ENCODE data around the gene PHF10.
"Not testable (repeated sequence)": the region's sequence is repeated elsewhere in the genome, so short reads cannot be mapped to it uniquely, and the experiment has no call there.

The PHF10 gene

GRCh38 chr6:169724494-169725124 lies at the start of gene PHF10:
Gene PHF10 (minus strand): TSS chr6:169724500. CDS start chr6:169723931, 569 bp downstream.
- FAIRE-seq = no peak

DNA sequence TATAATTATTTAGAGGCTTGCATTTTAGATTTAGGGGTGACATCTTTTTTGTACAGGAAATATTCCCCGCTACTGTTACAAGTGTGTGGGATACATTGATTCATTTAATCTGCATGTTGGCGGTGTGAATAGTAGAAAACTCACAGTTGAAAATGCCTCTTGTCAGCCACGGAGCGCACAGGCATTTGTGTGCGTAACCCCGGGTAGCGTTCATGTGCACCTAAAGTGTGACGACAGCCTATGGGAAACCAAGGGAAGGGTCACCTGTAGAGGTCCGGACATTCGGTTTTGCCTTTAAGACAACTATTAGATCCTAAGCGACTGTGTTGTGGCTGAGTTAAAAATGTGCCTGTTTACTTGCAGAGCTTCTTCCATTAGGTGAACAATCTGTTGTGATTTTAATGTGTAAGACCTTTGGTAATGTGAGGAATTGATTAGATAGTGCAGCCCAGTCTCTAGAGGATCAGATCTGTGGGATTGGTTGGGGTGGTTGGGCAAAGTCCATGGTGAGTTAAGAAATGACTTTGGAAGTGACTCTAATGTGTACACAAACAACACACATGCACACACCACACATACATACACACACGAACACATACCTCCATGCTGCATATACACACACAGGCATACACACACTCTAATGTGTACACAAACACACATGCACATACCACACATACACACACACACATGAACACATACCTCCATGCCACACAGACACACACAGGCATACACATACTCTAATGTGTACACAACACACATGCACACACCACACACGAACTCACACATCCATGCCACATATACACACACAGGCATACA lies 42.8 kb upstream of the PHF10 start:
- FAIRE-seq = no peak

DNA sequence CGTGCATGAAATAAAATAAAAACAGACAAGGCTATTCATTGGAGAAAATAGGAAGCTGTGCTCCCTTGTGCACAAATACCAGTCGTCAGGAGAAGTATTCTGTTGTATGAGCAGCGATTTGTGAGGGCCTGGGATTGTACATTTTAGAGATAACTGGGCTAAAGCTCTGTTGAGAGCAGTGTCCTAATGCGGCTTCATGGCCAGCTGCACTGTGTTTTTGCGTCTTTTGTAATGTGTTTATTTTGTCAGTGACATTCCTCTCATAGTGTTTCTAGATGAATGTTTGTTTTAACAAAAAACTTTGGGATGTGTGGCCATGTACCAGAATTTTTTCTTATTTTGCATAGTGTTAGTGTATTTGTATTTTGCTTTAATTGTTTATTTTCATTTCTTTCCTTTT lies 41.9 kb upstream of the PHF10 start:
- no peak for FAIRE-seq

- FAIRE-seq = not testable (repeated sequence)
Measured at GRCh38 chr6:169765789-169766188, 41.5 kb upstream of the PHF10 start.

GRCh38 chr6:169763881-169764280 lies 39.6 kb upstream of the PHF10 start:
- no peak for FAIRE-seq

DNA sequence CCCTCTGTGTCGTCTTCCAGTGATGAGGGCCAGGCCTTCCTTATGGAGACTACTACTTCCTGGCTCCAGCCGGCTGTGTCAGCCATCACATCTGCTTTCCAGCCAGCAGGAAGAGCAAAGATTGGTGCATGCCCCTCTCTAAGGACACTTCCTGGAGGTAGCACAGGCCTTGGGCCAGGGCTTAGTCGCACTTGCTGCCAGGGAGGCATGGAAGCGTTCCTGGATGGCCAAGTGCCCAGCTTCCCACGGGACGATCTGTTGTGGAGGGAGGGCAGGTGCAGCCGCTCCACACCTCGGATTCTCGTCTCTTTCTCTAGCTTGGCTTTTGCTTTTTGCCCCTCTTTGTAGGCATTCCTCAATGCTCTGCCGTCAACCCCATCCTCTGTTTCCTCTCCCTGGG lies 39.0 kb upstream of the PHF10 start:
- FAIRE-seq = no peak

- no peak for FAIRE-seq
Measured at GRCh38 chr6:169755162-169755561, 30.9 kb upstream of the PHF10 start.

DNA sequence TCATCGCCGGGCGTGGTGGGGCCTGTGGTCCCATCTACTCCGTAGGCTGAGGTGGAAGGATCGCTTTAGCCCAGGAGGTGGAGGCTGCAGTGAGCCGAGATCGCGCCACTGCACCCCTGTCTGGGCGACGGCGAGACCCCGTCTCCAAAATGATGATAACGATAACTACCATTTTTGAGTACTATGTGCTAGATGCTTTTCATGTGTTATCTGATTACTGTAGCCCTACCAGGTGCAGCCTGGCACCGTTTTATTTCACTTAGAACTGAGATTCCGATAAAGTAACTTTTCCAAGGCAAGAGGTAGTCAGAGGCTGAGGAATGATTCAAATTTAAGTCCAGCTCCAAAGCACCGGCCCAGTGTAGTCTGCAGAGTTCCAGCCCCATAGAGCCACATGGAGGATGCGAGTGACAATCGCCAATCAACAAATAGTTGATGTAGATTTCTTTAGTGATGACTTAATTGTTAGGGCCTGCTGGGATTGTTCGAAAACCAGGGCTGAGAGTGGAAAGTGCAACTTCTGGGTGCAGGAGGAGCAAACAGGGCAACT lies 27.8 kb upstream of the PHF10 start:
- FAIRE-seq = no peak

- FAIRE-seq = no peak
Measured at GRCh38 chr6:169751242-169752073, 27.2 kb upstream of the PHF10 start, which contains the start of the genes DYNLT2 and ERMARD. Gene DYNLT2 (minus strand): TSS chr6:169751572. CDS start chr6:169751458, 114 bp downstream. Gene ERMARD (plus strand): TSS chr6:169751622. CDS start chr6:169751658, 36 bp downstream.

DNA sequence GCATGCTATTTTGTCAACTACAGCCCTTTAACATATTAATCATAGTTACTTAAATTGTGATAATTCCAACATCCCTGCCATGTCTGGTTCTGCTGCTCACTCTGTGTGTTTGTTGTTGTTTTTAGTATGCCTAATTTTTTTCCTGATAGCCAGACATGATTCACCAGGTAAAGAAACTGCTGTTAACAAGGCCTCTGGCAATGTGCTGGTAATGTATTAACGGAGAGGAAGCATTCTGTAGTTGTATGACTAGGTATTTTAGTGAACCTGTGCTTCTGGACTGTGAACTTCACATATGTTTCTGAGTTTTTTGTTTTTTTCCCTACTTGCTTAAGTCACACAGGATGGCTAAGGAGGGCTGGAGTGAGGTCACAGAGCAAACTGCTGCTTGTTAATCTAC lies 22.3 kb upstream of the PHF10 start:
- no peak for FAIRE-seq

- FAIRE-seq = no peak
Measured at GRCh38 chr6:169745405-169745804, 21.1 kb upstream of the PHF10 start.

GRCh38 chr6:169741344-169741743 lies 17.0 kb upstream of the PHF10 start:
- no peak for FAIRE-seq

- no peak for FAIRE-seq
Measured at GRCh38 chr6:169738976-169739529, 14.8 kb upstream of the PHF10 start.

- FAIRE-seq = no peak
Measured at GRCh38 chr6:169738204-169738975, 14.1 kb upstream of the PHF10 start.

DNA sequence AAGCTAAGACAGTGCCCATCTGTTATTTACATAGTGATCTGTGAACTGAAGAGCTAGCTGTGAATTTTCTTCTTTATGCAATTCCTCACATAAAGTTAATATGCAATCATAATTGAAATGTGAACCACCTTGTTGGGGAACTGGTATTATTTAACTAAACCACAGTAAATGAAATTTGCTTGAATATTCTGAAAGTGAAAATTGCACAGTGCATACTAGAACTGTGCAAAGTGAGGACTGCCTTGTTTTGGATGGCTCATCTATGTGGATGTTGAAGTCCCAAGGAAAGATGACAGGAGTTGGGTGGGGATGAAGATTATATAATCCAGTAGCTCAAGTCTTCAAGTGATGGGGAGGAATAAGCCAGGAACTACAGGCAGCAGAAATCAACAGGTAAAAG lies 5.7 kb upstream of the PHF10 start:
- FAIRE-seq = no peak

DNA sequence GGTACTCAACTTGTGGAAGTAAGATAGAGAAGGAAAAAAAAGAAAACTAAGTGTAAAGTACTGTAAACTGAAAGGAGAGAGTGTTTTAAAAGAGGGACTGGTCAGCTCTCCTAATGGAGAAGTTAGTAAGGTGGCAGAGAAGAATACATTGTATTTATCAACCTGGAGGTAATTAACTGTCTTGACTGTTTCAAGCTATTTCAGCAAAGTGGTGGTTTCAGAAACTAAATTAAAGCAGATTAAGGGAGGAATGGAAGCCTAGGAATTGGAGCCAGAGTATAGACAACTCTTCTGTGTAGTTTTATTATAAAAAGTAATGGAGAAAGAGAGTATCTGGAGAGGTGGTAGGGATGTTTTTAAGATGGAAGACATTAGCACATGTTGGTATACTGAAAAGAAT lies 2.7 kb upstream of the PHF10 start:
- FAIRE-seq = no peak

DNA sequence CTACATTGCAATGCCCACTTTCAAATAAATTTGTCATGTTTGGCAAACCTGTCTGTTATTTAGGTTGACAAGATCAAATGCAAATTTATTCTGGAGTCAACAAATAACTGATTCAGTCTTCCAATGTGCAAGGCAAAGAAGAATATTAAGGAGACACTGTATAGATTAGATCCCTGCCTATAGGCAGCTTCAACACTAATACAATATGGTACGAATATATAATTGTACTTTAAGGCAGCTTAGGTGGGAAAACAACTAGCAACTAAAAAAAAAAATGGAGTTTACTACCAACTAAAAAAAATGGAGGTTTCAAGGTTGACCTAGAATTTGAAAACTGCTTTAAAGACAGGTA lies 1.7 kb upstream of the PHF10 start:
- FAIRE-seq = no peak

DNA sequence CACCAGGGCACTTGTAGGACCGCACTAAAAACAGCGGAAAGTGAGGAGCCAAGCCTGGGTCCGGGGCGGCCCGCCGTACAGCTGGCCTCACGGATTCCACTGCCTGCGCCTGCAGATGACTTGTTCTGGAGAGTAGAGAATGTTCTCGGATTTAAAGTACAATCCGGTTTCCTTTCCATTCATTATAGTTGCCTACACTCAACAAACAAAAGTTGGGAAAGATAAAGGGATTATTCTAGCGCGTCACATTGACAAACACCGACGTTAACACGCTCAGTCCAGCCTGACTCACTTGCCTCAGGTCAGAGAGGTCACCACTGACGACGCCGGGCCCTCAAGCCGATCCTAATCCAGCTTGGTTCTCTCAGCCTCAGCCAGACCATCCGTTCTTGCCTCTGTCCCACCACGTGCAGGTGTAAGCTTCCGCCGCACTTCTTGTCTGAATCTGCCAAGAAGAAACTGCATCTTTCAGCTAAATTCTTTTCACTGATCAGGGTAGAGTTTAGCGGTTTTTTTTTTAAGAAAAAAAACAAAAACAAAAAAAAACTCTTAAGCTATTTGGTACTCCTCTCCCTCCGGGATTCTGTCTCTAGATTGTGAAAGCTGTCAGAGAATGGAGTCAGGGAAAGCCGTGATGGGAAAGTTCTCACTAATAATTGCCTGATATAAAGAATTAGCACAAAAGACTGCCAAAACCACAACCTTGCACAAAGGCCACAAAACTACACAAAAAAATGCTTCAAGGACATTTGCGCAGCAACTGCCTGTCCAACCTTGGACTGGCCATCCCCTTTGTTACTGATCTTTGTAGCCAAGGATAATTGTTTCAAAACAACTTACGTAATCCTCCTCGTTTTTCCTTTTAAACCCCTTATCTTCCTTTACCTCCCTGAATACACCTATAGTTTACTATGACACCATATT lies 1.1 kb upstream of the PHF10 start:
- no peak for FAIRE-seq

DNA sequence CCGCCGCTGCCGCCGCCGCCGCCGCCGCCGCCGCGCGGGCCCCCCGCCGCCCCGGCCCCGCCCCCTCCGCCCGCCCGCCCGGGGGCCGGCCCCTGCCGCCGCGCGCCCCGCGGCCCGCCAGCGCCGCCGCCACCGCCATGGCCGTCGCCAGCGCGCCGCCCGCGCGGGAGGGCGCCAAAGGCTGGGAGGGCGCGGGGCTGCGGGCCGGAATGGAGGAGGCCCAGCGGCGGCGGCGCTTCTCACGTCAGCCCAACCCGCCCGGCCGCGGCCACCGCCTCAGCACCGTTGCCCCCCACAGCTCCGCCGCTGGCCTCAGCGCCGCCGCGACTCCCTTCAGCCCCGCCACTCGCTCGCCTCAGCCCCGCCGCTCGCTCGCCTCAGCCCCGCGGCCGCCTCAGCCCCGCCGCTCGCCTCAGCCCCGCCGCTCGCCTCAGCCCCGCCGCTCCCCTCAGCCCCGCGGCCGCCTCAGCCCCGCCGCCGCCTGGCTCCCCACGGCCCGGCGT lies 258 bp downstream of the PHF10 start:
- no peak for FAIRE-seq

GRCh38 chr6:169723200-169723909 lies 945 bp downstream of the PHF10 start:
- FAIRE-seq = no peak

Data from colon (tissue), 2 donors.